ENCODE results near the gene SPOUT1. TPM values are rescaled to one million over a fixed set of nuclear protein-coding genes. Genes with fewer than 3 reads are reported as not detected.

The SPOUT1 gene
- total and polyA plus RNA-seq, 2 of the 13 experiments (the other 11 are each of a cell fraction or from before 2014, with no cell fraction given), result 39.0 to 45.8 TPM

GRCh38 chr9:128819716-128820664 is 9.6 kb downstream of the SPOUT1 start:
- no peak for TF ChIP-seq ZBTB4 (CRISPR knock-in tag; IDR thresholded peaks at IDR 0.05; ENCODE audit: borderline replicate concordance)
- no peak for TF ChIP-seq ZFP37 (CRISPR knock-in tag; IDR thresholded peaks at IDR 0.05; ENCODE audit: borderline replicate concordance)
- TF ChIP-seq RELA (CRISPR knock-in tag; IDR thresholded peaks at IDR 0.05), result no peak
- TF ChIP-seq SP5 (CRISPR knock-in tag; IDR thresholded peaks at IDR 0.05; ENCODE audit: borderline replicate concordance, low read depth), result 0 out of 2 replicates have a peak, but pooled peaks have one; percentile 18
- no peak for TF ChIP-seq KLF13 (CRISPR knock-in tag; IDR thresholded peaks at IDR 0.05)
- no peak for TF ChIP-seq CHD4 (IDR thresholded peaks at IDR 0.05; ENCODE audit: borderline replicate concordance, low read length)
- TF ChIP-seq PHF5A (CRISPR knock-in tag; IDR thresholded peaks at IDR 0.05; ENCODE audit: low read depth, unreplicated experiment), result no peak
- no peak for TF ChIP-seq SMYD3 (CRISPR knock-in tag; IDR thresholded peaks at IDR 0.05)
- TF ChIP-seq ZNF333 (CRISPR knock-in tag; IDR thresholded peaks at IDR 0.05; ENCODE audit: borderline replicate concordance), result no peak
- no peak for TF ChIP-seq ARHGAP35 (CRISPR knock-in tag; IDR thresholded peaks at IDR 0.05; ENCODE audit: borderline replicate concordance)
- TF ChIP-seq ZNF605 (CRISPR knock-in tag; IDR thresholded peaks at IDR 0.05), result no peak
- TF ChIP-seq HNRNPH1 (optimal IDR thresholded peaks at IDR 0.05; ENCODE audit: low read depth, low read length), result peak; percentile 27
- 0 out of 2 replicates have a peak, but pooled peaks have one; percentile 1 for TF ChIP-seq ZNF501 (CRISPR knock-in tag; IDR thresholded peaks at IDR 0.05)
- ChIA-PET CTCF (ENCODE audit: low intra/inter-chr PET ratio, low total read pairs) (interaction anchor here (1.1 kb wide), 1 partner anchor 87 kb away, joined by 5 read pairs; no protein-coding TSS in a partner anchor), POLR2A (interaction anchor here (0.7 to 3.2 kb wide), 6 partner anchors 10 to 63 kb away, joined by 3 to 46 read pairs (median 3); partner anchors contain the start of gene SPOUT1)
- intact Hi-C loops (cut with micrococcal nuclease; ENCODE audit: unreplicated experiment), result no loop called here
- Histone ChIP-seq H3K4me2 (ENCODE audit: low read depth, low read length) (peak overlapping the region; percentile 93), H3K9me3 (ENCODE audit: low read length) (no peaks in the 10 kb centered on the region), H3K36me3 (replicated peaks in 1 of 2; ENCODE audit: control insufficient read depth in 1 of 2, insufficient read depth in 2 of 2, low read length in 2 of 2) (peaks cover 10 to 37% of the 10 kb centered on the region in 2 experiments), H3K27me3 (ENCODE audit: control insufficient read depth in 1 of 2, insufficient read depth in 2 of 2, low read length in 2 of 2) (no peaks in the 10 kb centered on the region), H2AFZ (ENCODE audit: low read length) (no peak overlapping the region), H3K4me3 (replicated peaks in 1 of 3; ENCODE audit: insufficient read depth in 1 of 3, low read depth in 2 of 3, low read length in 3 of 3) (no peak overlapping the region; a peak in 1 of 6 replicates), H3K9ac (ENCODE audit: insufficient read depth, low read depth, low read length) (0 out of 2 replicates have a peak overlapping the region, but pooled peaks have one; percentile 74), H4K20me1 (ENCODE audit: insufficient read depth, low read length) (no peaks in the 10 kb centered on the region), H3K4me1 (ENCODE audit: insufficient read depth, low read length) (peaks cover 35% of the 10 kb centered on the region), H3K79me2 (ENCODE audit: insufficient read depth, low read length) (peaks cover 5% of the 10 kb centered on the region), H3K27ac (ENCODE audit: extremely low read length, insufficient read depth, low read length) (no peak overlapping the region)
- in situ Hi-C loops (cut with HindIII; ENCODE audit: extremely low pct_ligation_motif_present, low pct_unique_long_range_greater_than_20kb), result no loop called here
- DNase-seq (ENCODE audit: low spot score), result no peak
- no TSS peak for BruUV-seq (replicated peaks)
- ATAC-seq, result no peak
- no peak for FAIRE-seq
- WGBS (ENCODE audit: low lambda C conversion rate), result 91% methylated on average over 11 of the region's 18 CpGs
